ENCODE data around the gene PHACTR4.
"Not testable (repeated sequence)": the region's sequence is repeated elsewhere in the genome, so short reads cannot be mapped to it uniquely, and the experiment has no call there.

Gene PHACTR4

GRCh38 chr1:28370239-28371009 is 884 bp downstream of the PHACTR4 start:
- no peak for DNase-seq (ENCODE audit: low read depth, low spot score)

- no peak for DNase-seq (ENCODE audit: low read depth, low spot score)
These were observed 1.5 kb downstream of the PHACTR4 start for GRCh38 chr1:28371010-28371377.

- DNase-seq (ENCODE audit: low read depth, low spot score) = not testable (repeated sequence)
These were observed 3.9 kb downstream of the PHACTR4 start for GRCh38 chr1:28373450-28373849.

DNA sequence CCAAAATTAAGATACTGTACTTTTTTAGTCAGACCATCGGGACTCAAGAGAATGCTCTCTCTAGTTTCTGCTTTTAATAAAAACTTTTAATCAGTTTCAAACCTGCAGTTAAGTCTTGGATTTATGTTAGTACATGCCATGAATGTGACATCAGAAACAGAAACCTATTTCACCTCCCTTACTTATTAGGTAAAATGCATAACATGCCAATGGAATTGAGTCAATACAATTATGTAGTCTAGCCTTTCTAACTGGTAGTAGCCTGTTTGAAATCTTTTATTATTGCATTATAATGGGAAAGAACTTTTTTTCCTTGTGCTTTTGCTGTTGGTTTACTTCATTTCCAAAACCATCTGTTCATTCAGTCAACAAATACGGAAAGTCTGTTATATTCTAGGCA is 4.8 kb downstream of the PHACTR4 start:
- no peak for DNase-seq (ENCODE audit: low read depth, low spot score)

DNA sequence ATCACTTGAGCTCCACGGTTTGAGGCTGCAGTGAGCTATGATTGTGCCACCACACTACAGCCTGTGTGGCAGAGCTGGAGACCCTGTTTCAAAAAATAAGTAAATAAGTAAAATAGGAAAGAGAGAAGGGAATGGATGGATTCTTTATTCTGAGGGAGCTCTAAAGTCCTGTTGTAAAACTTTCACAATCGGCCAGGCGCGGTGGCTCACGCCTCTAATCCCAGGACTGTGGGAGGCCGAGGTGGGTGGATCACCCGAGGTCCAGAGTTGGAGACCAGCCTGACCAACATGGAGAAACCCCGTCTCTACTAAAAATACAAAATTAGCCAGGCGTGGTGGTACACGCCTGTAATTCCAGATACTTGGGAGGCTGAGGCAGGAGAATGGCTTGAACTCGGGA is 6.1 kb downstream of the PHACTR4 start:
- not testable (repeated sequence) for DNase-seq (ENCODE audit: low read depth, low spot score)

DNA sequence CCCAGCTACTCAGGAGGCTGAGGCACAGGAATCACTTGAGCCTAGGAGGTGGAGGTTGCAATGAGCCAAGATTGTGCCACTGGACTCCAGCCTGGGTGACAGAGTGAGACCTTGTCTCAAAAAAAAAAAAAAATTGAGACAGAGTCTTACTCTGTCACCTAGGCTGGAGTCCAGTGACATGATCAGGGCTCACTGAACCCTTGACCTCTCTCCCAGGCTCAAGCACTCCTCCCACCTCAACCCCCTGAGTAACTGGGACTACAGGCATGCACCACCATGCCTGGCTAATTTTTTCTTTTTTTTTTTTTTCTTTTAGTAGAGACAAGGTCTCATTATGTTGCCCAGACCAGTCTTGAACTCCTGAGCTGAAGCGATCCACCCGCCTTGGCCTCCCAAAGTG is 6.7 kb downstream of the PHACTR4 start:
- DNase-seq (ENCODE audit: low read depth, low spot score) = not testable (repeated sequence)

- no peak for DNase-seq (ENCODE audit: low read depth, low spot score)
These were observed 9.4 kb downstream of the PHACTR4 start for GRCh38 chr1:28378906-28379305.

DNA sequence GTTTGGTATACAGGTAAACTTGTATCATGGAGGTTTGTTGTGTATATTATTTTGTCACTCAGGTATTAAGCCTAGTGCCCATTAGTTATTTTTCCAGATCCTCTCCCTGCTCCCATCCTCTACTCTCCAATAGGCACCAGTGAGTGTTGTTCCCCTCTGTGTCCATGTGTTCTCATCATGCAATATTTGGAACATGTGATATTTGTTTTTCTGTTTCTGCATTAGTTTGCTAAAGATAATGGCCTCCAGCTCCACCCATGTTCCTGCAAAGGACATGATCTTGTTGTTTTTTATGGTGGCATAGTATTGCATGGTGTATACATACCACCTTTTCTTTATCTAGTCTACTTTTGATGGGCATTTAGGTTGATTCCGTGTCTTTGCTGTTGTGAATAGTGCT is 10.9 kb downstream of the PHACTR4 start:
- DNase-seq (ENCODE audit: low read depth, low spot score) = no peak

GRCh38 chr1:28383785-28384184 is 14.2 kb downstream of the PHACTR4 start:
- not testable (repeated sequence) for DNase-seq (ENCODE audit: low read depth, low spot score)

- DNase-seq (ENCODE audit: low read depth, low spot score) = no peak
These were observed 22.6 kb downstream of the PHACTR4 start for GRCh38 chr1:28392027-28392652.

DNA sequence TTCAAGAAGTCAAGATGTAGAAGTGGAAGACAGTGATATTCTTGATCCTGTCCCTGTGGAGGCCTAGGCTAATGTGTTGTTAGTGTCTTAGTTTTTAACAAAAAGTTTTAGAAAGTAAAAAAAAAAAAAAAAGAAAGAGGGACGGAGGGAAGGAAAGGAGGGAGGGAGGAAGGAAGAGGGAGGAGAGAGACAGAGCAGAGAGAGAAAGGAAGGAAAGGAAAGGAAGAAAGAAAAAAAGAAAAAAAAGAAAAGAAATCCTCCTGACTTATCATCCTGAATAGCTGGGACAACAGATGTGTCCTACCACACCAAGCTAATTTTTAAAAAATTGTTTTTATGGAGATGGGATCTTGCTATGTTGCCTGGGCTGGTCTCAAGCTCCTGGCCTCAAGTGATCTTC is 24.6 kb downstream of the PHACTR4 start:
- no peak for DNase-seq (ENCODE audit: low read depth, low spot score)

DNA sequence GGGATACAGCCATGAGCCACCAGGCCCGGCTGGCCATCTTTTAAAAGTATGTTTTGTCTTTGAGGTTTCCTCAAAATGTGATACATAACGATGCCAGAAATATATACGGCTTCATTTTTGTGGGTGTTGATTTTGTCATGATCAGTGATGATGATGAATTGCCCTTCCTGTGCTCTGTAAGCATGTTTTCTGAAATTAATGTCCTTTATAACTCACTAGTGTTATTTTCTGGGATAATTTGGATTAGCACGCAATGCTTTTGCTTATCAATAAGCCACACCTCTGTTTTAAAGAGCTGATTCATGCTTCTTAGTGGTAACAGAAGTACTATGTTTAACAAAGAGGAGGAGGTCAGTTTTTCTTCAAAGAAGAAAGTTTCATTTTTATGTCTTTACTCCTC is 25.6 kb downstream of the PHACTR4 start:
- DNase-seq (ENCODE audit: low read depth, low spot score) = no peak

DNA sequence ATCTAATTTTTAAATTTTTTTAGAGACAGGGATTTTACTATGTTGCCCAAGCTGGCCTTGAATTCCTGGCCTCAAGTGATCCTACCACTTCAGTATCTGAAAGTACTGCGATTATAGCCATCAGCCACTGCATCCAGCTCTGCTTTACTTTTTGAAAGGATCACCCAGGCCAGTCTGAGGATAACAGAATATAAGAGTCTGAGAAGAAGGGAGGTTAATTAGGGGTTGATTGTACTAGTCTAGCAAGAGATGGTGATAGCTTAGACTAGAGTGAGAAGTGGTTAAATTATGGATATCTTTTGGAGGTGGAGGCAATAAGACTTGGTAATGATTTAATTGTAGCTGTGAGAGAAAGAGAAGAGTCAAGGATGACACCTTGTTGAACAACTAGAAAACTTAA is 32.2 kb downstream of the PHACTR4 start:
- DNase-seq (ENCODE audit: low read depth, low spot score) = no peak

GRCh38 chr1:28409090-28409489 is 39.5 kb downstream of the PHACTR4 start:
- DNase-seq (ENCODE audit: low read depth, low spot score) = no peak

- no peak for DNase-seq (ENCODE audit: low read depth, low spot score)
These were observed 42.1 kb downstream of the PHACTR4 start for GRCh38 chr1:28411656-28412055.

GRCh38 chr1:28412731-28413130 is 43.2 kb downstream of the PHACTR4 start:
- DNase-seq (ENCODE audit: low read depth, low spot score) = no peak

DNA sequence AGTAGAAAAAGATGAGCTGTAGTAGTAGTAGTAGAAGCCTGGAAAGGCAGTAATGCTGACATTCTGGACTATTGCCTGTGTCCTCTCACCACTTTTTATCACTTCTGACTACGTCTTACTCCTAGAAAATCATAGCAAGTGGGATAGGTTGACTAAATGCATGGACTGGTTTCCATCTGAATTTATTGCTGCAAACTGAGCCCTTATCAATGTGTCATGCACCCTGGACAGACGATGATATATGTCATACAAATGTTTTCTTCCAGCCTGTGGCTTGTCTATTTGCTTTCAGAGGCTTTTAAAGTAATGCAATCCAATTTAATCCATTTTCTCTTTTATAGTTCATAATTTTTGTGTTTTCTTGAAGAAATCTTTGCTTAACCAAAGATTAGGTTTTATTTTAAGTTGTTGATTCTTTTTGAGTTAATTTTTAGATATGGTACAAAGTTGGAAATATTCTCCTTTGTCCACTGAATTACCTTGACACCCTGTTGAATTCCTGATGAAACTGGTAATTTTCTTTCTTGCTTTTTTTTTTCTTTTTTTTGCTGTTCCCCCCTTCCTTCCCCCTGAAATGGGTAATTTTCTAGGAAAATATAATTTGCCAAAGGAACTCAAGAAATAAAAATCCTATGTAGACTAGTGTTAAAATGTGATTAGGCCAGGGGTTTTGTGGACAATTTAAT is 47.1 kb downstream of the PHACTR4 start:
- DNase-seq (ENCODE audit: low read depth, low spot score) = no peak

DNA sequence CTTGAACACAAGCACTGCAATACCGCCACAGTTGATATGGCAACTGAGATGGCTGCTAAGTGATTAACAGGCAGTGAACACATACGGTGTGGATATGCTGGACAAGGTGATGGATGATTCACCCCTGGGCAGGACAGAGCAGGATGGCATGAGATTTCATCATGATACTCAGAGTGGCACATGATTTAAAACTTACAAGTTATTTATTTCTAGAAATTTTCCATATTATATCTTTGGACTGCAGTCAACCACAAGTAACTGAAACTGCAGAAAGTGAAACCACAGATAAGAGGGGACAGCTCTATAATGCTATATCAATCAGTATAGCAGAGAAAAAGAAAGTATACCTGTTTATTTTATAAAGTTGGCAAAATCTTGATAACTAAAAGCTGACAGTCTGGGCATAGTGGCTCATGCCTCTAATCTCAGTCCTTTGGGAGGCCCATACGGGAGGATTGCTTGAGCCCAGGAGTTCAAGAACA is 47.9 kb downstream of the PHACTR4 start:
- no peak for DNase-seq (ENCODE audit: low read depth, low spot score)

DNA sequence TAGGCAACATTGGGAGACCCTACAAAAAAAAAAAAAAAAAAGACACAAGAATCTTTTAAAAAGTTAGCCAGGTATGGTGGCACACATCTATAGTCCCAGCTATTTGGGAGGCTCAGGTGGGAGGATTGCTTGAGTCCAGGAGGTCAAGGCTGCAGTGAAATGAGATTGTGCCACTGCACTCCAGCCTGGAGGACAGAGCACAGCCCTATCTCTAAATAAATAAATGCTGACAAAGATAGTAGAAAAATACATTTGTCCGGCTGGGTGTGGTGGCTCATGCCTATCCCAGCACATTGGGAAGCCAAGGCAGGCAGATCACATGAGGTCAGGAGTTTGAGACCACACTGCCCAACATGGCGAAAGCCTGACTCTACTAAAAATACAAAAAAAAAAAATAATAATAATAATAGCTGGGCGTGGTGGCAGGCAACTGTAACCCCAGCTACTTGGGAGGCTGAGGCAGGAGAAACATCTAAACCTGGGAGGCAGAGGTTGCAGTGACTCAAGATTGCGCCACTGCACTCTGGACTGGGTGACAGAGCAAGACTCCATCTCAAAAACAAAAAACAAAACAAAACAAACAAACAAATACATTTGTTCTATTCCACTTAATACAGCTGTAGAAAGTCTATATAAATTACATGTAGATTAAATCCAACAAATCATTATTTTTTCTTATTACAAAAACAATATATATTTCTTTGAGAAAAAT is 48.5 kb downstream of the PHACTR4 start:
- DNase-seq (ENCODE audit: low read depth, low spot score) = no peak

- DNase-seq (ENCODE audit: low read depth, low spot score) = no peak
These were observed 52.2 kb downstream of the PHACTR4 start for GRCh38 chr1:28421744-28422143.

- no peak for DNase-seq (ENCODE audit: low read depth, low spot score)
These were observed 57.3 kb downstream of the PHACTR4 start for GRCh38 chr1:28426831-28427230.

DNA sequence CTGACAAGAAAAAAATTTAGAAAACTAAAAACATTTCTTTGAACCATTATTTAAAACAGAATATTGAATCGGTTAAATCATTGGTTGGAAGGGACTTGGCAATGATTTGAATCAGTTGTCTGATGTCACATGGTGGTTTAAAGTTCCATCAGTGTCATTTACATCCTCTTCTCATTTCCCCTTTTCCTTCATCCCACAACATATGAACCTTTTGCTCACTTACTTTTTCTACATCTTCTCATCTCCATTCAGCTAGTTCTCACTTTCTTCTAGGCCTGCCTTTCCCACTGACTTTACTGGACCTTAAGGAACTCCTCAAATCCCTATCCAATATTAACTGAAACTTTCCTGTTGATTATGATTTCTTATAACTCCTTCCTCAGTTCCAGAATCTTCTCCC is 58.5 kb downstream of the PHACTR4 start:
- no peak for DNase-seq (ENCODE audit: low read depth, low spot score)
